H1 (cell line): Measurements from ENCODE around the gene RASSF9. TPM values are rescaled to one million over a fixed set of nuclear protein-coding genes. Genes with fewer than 3 reads are reported as not detected.

ENCODE experiments used
- CTCF ChIA-PET: fragments of 300-600 bp; sonication (Branson Sonifier 250); formaldehyde crosslinking; loops from one replicate; lab custom pipeline; 2021; ENCODE audit not compliant: partially characterized antibody; lab: Charles Lee
- POLR2A ChIA-PET: fragments of 300-600 bp; sonication (Branson Sonifier 250); formaldehyde crosslinking; loops from one replicate; lab custom pipeline; 2021; ENCODE audit warnings: inconsistent platforms; ENCODE audit not compliant: partially characterized antibody; lab: Charles Lee
- DNase-seq, 2 experiments: peaks; one replicate each; pipeline versions ENCODE4 v3.0.0 to v3.0.0-alpha.2; 2010 to 2022; ENCODE audit warnings: low spot score in 2 of 2, low read depth in 1 of 2, mixed read lengths in 1 of 2
- FAIRE-seq: peaks from 2 replicates; lab custom pipeline; 2011; peaks lifted over from hg19 to GRCh38; lab: Jason Lieb, UNC
- H2AFZ ChIP-seq: 2 replicates; pipeline ENCODE4 v1.8.1; 2012; ENCODE audit warnings: low read length, inconsistent platforms
- H2AK5ac ChIP-seq: 2 replicates; pipeline ENCODE4 v1.6.1; 2013; ENCODE audit warnings: low read depth, low read length
- H2BK120ac ChIP-seq: replicated peaks from 2 replicates; pipeline ENCODE3; 2013; ENCODE audit warnings: low read depth, low read length, inconsistent platforms
- H2BK12ac ChIP-seq: 2 replicates; pipeline ENCODE4 v1.6.1; 2013; ENCODE audit warnings: low read depth, low read length
- H2BK15ac ChIP-seq: 2 replicates; pipeline ENCODE4 v1.6.1; 2013; ENCODE audit warnings: low read length
- H2BK20ac ChIP-seq: 2 replicates; pipeline ENCODE4 v1.6.1; 2013; ENCODE audit warnings: low read length
- H2BK5ac ChIP-seq: 2 replicates; pipeline ENCODE4 v1.6.1; 2013; ENCODE audit warnings: low read depth, low read length
- H3K14ac ChIP-seq: 2 replicates; pipeline ENCODE4 v1.6.1; 2013; ENCODE audit warnings: inconsistent platforms; ENCODE audit not compliant: insufficient read length
- H3K18ac ChIP-seq: 2 replicates; pipeline ENCODE4 v1.6.1; 2013; ENCODE audit warnings: low read length; ENCODE audit errors: extremely low read depth
- H3K23ac ChIP-seq: 2 replicates; pipeline ENCODE4 v1.6.1; 2013; ENCODE audit warnings: inconsistent platforms; ENCODE audit not compliant: insufficient read length
- H3K23me2 ChIP-seq: 2 replicates; pipeline ENCODE4 v1.6.1; 2013; ENCODE audit warnings: low read depth, low read length
- H3K27ac ChIP-seq: 2 replicates; pipeline ENCODE4 v1.6.1; 2011; ENCODE audit warnings: low read depth, low read length, inconsistent platforms
- H3K27me3 ChIP-seq, 4 experiments: replicated peaks in 1 of 4; 1 replicate in 1 of 4; 2 replicates in 3 of 4; pipeline versions ENCODE4 v1.6.1 to v1.8.1; 2011 to 2013; ENCODE audit warnings: low read length in 3 of 4, mild to moderate bottlenecking in 3 of 4, inconsistent platforms in 2 of 4, mixed read lengths in 2 of 4, moderate library complexity in 1 of 4; ENCODE audit not compliant: control insufficient read depth in 3 of 4, insufficient read depth in 3 of 4; ENCODE audit errors: extremely low read depth in 1 of 4
- H3K36me3 ChIP-seq, 4 experiments: 2 replicates each; pipeline versions ENCODE4 v1.6.1 to v1.8.1; 2011 to 2013; ENCODE audit warnings: mild to moderate bottlenecking in 4 of 4, low read length in 3 of 4, moderate library complexity in 2 of 4, control low read depth in 1 of 4, inconsistent platforms in 1 of 4; ENCODE audit not compliant: insufficient read depth in 4 of 4, control insufficient read depth in 2 of 4
- H3K4ac ChIP-seq: replicated peaks from 2 replicates; pipeline ENCODE3; 2013; ENCODE audit warnings: low read length, low read depth, mixed read lengths, inconsistent platforms; ENCODE audit not compliant: insufficient read length
- H3K4me1 ChIP-seq, 4 experiments: replicated peaks in 1 of 4; 1 replicate in 1 of 4; 2 replicates in 3 of 4; pipeline versions ENCODE4 v1.6.1 to v1.8.1; 2011 to 2013; ENCODE audit warnings: low read length in 3 of 4, inconsistent platforms in 2 of 4, mixed read lengths in 1 of 4; ENCODE audit not compliant: insufficient read depth in 4 of 4, control insufficient read depth in 3 of 4
- H3K4me2 ChIP-seq, 2 experiments: 2 replicates each; pipeline versions ENCODE4 v1.6.1 to v1.8.1; 2011 to 2013; ENCODE audit warnings: low read depth in 2 of 2, low read length in 2 of 2, control low read depth in 1 of 2, inconsistent platforms in 1 of 2, mild to moderate bottlenecking in 1 of 2; ENCODE audit not compliant: insufficient read depth in 1 of 2
- H3K4me3 ChIP-seq, 4 experiments: fragments of 200-600, 300-600 bp in 1 of 4; sonication (generic), shearing (Covaris generic), sonication (Bioruptor Twin) in 1 of 4; 2 replicates each; pipeline versions ENCODE4 v1.5.1 to v1.8.1; 2011 to 2016; ENCODE audit warnings: low read length in 4 of 4, low read depth in 3 of 4, control low read depth in 2 of 4, inconsistent platforms in 2 of 4, mild to moderate bottlenecking in 2 of 4, mixed read lengths in 1 of 4, moderate library complexity in 1 of 4; ENCODE audit not compliant: insufficient read depth in 2 of 4; ENCODE audit errors: extremely low read depth in 1 of 4
- H3K56ac ChIP-seq: replicated peaks from 2 replicates; pipeline ENCODE3; 2013; ENCODE audit warnings: low read depth, mild to moderate bottlenecking, mixed read lengths, low read length, inconsistent platforms; ENCODE audit not compliant: insufficient read length
- H3K79me1 ChIP-seq: 2 replicates; pipeline ENCODE4 v1.6.1; 2013; ENCODE audit warnings: low read depth, low read length, control low read depth
- H3K79me2 ChIP-seq, 2 experiments: 2 replicates each; pipeline versions ENCODE4 v1.6.1 to v1.8.1; 2012 to 2013; ENCODE audit warnings: low read length in 2 of 2, mild to moderate bottlenecking in 2 of 2, inconsistent platforms in 1 of 2; ENCODE audit not compliant: insufficient read depth in 2 of 2, control insufficient read depth in 1 of 2
- H3K9ac ChIP-seq, 4 experiments: replicated peaks in 1 of 4; 1 replicate in 1 of 4; 2 replicates in 3 of 4; pipeline versions ENCODE4 v1.6.1 to v1.8.1; 2011 to 2013; ENCODE audit warnings: low read depth in 3 of 4, low read length in 3 of 4, control low read depth in 2 of 4, mild to moderate bottlenecking in 2 of 4, moderate library complexity in 2 of 4, inconsistent platforms in 1 of 4; ENCODE audit errors: extremely low read depth in 1 of 4
- H3K9me3 ChIP-seq, 2 experiments: 2 replicates each; pipeline versions ENCODE4 v1.6.1 to v1.8.1; 2012 to 2013; ENCODE audit warnings: mild to moderate bottlenecking in 2 of 2, moderate library complexity in 2 of 2, control low read depth in 1 of 2, inconsistent platforms in 1 of 2, low read depth in 1 of 2, low read length in 1 of 2, mixed read lengths in 1 of 2; ENCODE audit not compliant: insufficient read depth in 2 of 2
- H4K20me1 ChIP-seq, 2 experiments: replicated peaks in 1 of 2; 2 replicates each; pipeline versions ENCODE3 to v1.8.1; 2011 to 2013; ENCODE audit warnings: inconsistent platforms in 2 of 2, low read length in 2 of 2, mild to moderate bottlenecking in 1 of 2; ENCODE audit not compliant: insufficient read depth in 2 of 2, control insufficient read depth in 1 of 2
- H4K5ac ChIP-seq: 2 replicates; pipeline ENCODE4 v1.6.1; 2013; ENCODE audit warnings: low read length, low read depth, mixed read lengths, inconsistent platforms; ENCODE audit not compliant: insufficient read length
- H4K8ac ChIP-seq: 2 replicates; pipeline ENCODE4 v1.8.0; 2013; ENCODE audit warnings: mild to moderate bottlenecking, moderate library complexity, low read length, inconsistent platforms; ENCODE audit not compliant: insufficient read depth; ENCODE audit errors: extremely low read depth
- H4K91ac ChIP-seq: replicated peaks from 2 replicates; pipeline ENCODE3; 2013; ENCODE audit warnings: low read length, mixed read lengths, inconsistent platforms; ENCODE audit not compliant: insufficient read length
- ASH2L ChIP-seq: fragments of 200-600, 300-600 bp; sonication (generic); IDR thresholded peaks from one replicate; pipeline ENCODE4 v1.7.1; 2017; ENCODE audit warnings: low read length
- BACH1 ChIP-seq: IDR thresholded peaks from 2 replicates; pipeline ENCODE4 v1.6.1; 2012; ENCODE audit warnings: low read length, improper control_type of control experiment
- CBX5 ChIP-seq: fragments of 300-800, 300-1000 bp; sonication (generic); IDR thresholded peaks from 2 replicates; pipeline ENCODE4 v1.7.1; 2016; ENCODE audit warnings: antibody characterized with exemption, low read length, low read depth
- CEBPB ChIP-seq: IDR thresholded peaks from 2 replicates; pipeline ENCODE4 v1.6.1; 2012; ENCODE audit warnings: low read depth, low read length
- EGR1 ChIP-seq: IDR thresholded peaks from 2 replicates; pipeline ENCODE4 v1.6.1; 2011; ENCODE audit warnings: low read depth, low read length, borderline replicate concordance
- MAX ChIP-seq: IDR thresholded peaks from 2 replicates; pipeline ENCODE4 v1.6.1; 2012; ENCODE audit warnings: inconsistent platforms
- NRF1 ChIP-seq: IDR thresholded peaks from 2 replicates; pipeline ENCODE4 v1.6.1; 2011; ENCODE audit warnings: mild to moderate bottlenecking, low read depth, low read length, improper control_type of control experiment
- POU5F1 ChIP-seq: IDR thresholded peaks from 2 replicates; pipeline ENCODE4 v1.6.1; 2011; ENCODE audit warnings: low read depth, mild to moderate bottlenecking, low read length, moderate library complexity
- RBBP5 ChIP-seq: IDR thresholded peaks from 2 replicates; pipeline ENCODE4 v1.7.1; 2012; ENCODE audit warnings: low read depth, mild to moderate bottlenecking, inconsistent platforms, low read length, moderate library complexity, borderline replicate concordance
- RFX5 ChIP-seq: IDR thresholded peaks from 2 replicates; pipeline ENCODE4 v1.6.1; 2011; ENCODE audit warnings: low read depth, low read length, improper control_type of control experiment, borderline replicate concordance
- RNF2 ChIP-seq: fragments of 200-900, 300-1000 bp; sonication (generic); IDR thresholded peaks from 2 replicates; pipeline ENCODE4 v1.7.1; 2016; ENCODE audit warnings: borderline replicate concordance, low read depth, mild to moderate bottlenecking, antibody characterized with exemption, low read length; ENCODE audit not compliant: poor library complexity, severe bottlenecking; ENCODE audit errors: missing control alignments
- RXRA ChIP-seq: IDR thresholded peaks from 2 replicates; pipeline ENCODE4 v1.6.1; 2011; ENCODE audit warnings: low read depth, mild to moderate bottlenecking, low read length, moderate library complexity; ENCODE audit not compliant: insufficient read depth
- SIRT6 ChIP-seq: IDR thresholded peaks from one replicate; pipeline ENCODE4 v1.7.1; 2012; ENCODE audit warnings: low read length, inconsistent platforms
- TAF1 ChIP-seq: IDR thresholded peaks from 2 replicates; pipeline ENCODE4 v1.6.1; 2011; ENCODE audit warnings: mild to moderate bottlenecking, low read depth, low read length
- WGBS, 2 experiments: shearing (Covaris generic) in 1 of 2; methylation state at CpG; one replicate each; pipeline versions ENCODE4 v1.1.6 to v1.1.7; 2013 to 2015; ENCODE audit warnings: low lambda C conversion rate in 2 of 2, mixed read lengths in 2 of 2, inconsistent platforms in 1 of 2, low coverage in 1 of 2, missing lambda C conversion rate in 1 of 2; ENCODE audit not compliant: insufficient replicate concordance in 2 of 2, insufficient coverage in 1 of 2, insufficient read length in 1 of 2; ENCODE audit errors: extremely low coverage in 1 of 2, missing lambda C conversion rate in 1 of 2; 5-methylcytosine and 5-hydroxymethylcytosine counted together
- polyA plus RNA-seq, 7 experiments: library from polyadenylated mRNA; depleted of rRNA in 3 of 7; stranded (reverse) in 5 of 7; unstranded in 2 of 7; fragments of >200 nt in 5 of 7; fragments of 200-250 nt in 2 of 7; gene quantifications; 1 replicate in 5 of 7; 2 replicates in 1 of 7; 4 replicates in 1 of 7; pipeline versions ENCODE4 v1.2.1 to v1.2.3, GENCODE V29; 2011 to 2013; ENCODE audit warnings: missing spikeins in 2 of 7, mixed read lengths in 2 of 7
- total RNA-seq: library from RNA; stranded (reverse); fragmentation: NEBNext Ultra II Directional; extraction: Animal tissue kit (Norgen Biotek cat#: 25700); gene quantifications from 2 replicates; pipeline ENCODE4 v1.2.1, GENCODE V29; 2021

RASSF9 gene
- total and polyA plus RNA-seq, 2 of the 8 experiments (the other 6 are each of a cell fraction or from before 2014, with no cell fraction given), result 0.06 to 0.39 TPM

- H3K36me3 ChIP-seq, result peaks cover 0 to 3% (median 0%) of the 10 kb centered on the region in 4 experiments; a peak in 2 of 8 replicates
- POLR2A ChIA-PET, result no interaction called here
- no peak overlapping the region for H2AFZ ChIP-seq
- H3K56ac ChIP-seq, result no peak overlapping the region
- no peak overlapping the region for H3K14ac ChIP-seq
- H3K27ac ChIP-seq, result no peak overlapping the region
- no peak overlapping the region for H2BK120ac ChIP-seq
- WGBS, 2 experiments, result 95% methylated on average over 2 of the region's 2 CpGs; no CpG with 5 or more reads in 1 of the 2 experiments
- H2AK5ac ChIP-seq, result no peak overlapping the region
- no peaks in the 10 kb centered on the region for H4K20me1 ChIP-seq
- no peak overlapping the region for H4K8ac ChIP-seq
- H3K9ac ChIP-seq, result no peak overlapping the region
- no peak overlapping the region for H3K18ac ChIP-seq
- DNase-seq, result no peak
- H3K4me1 ChIP-seq, result peaks cover 0 to 8% (median 0%) of the 10 kb centered on the region in 4 experiments; a peak in 1 of 7 replicates
- H2BK5ac ChIP-seq, result no peak overlapping the region
- no peaks in the 10 kb centered on the region for H3K79me2 ChIP-seq
- no peak overlapping the region for H2BK20ac ChIP-seq
- no peak overlapping the region for H3K4ac ChIP-seq
- no peaks in the 10 kb centered on the region for H3K27me3 ChIP-seq
- H3K9me3 ChIP-seq, result peaks cover 6 to 8% of the 10 kb centered on the region in 2 experiments; a peak in 3 of 4 replicates
- H3K23me2 ChIP-seq, result no peaks in the 10 kb centered on the region; the same call in 1 of the 2 replicates
- no peak overlapping the region for H3K4me2 ChIP-seq
- no peak overlapping the region for H4K5ac ChIP-seq
- no peaks in the 10 kb centered on the region for H3K79me1 ChIP-seq
- no peak overlapping the region for H3K23ac ChIP-seq
- H3K4me3 ChIP-seq, result no peak overlapping the region
- CTCF ChIA-PET, result no interaction called here
- H2BK15ac ChIP-seq, result no peak overlapping the region
- no peak overlapping the region for H2BK12ac ChIP-seq
- no peak for FAIRE-seq
- H4K91ac ChIP-seq, result no peak overlapping the region
- no peak for TF ChIP-seq CBX5
- TF ChIP-seq POU5F1, result no peak
- TF ChIP-seq CEBPB, result no peak
- TF ChIP-seq MAX, result no peak
- TF ChIP-seq ASH2L, result no peak
- TF ChIP-seq BACH1, result no peak
- TF ChIP-seq TAF1, result no peak
- TF ChIP-seq RFX5, result no peak
- TF ChIP-seq EGR1, result no peak
- no peak for TF ChIP-seq NRF1
- no peak for TF ChIP-seq RNF2
- no peak for TF ChIP-seq SIRT6
- TF ChIP-seq RXRA, result no peak
- no peak for TF ChIP-seq RBBP5
Observed at GRCh38 chr12:85784096-85784720, 52.0 kb downstream of the RASSF9 start.
